Liver (tissue), 9 donors: ENCODE data around the gene FEM1C. TPM values are rescaled to one million over a fixed set of nuclear protein-coding genes. Genes with fewer than 3 reads are reported as not detected.
"Not testable (repeated sequence)": the region's sequence is repeated elsewhere in the genome, so short reads cannot be mapped to it uniquely, and the experiment has no call there.

ENCODE experiments used
- DNase-seq: peaks from one replicate; pipeline ENCODE4 v3.0.0-alpha.2; 2017; ENCODE audit warnings: low spot score
- H3K27ac ChIP-seq, 2 donors: one replicate each; pipeline ENCODE4 v1.7.0; 2013; ENCODE audit warnings: inconsistent platforms in 2 of 2, low read length in 2 of 2, control low read depth in 1 of 2, low read depth in 1 of 2, mild to moderate bottlenecking in 1 of 2
- H3K27me3 ChIP-seq, 4 donors: one replicate each; pipeline versions ENCODE4 v1.6.1 to v1.7.0; 2013; ENCODE audit warnings: low read length in 3 of 4, inconsistent platforms in 1 of 4, mild to moderate bottlenecking in 1 of 4, moderate library complexity in 1 of 4; ENCODE audit not compliant: control insufficient read depth in 4 of 4, insufficient read depth in 4 of 4
- H3K36me3 ChIP-seq, 4 donors: one replicate each; pipeline versions ENCODE4 v1.6.1 to v1.7.0; 2013; ENCODE audit warnings: low read length in 3 of 4, mild to moderate bottlenecking in 3 of 4, low read depth in 1 of 4, moderate library complexity in 1 of 4; ENCODE audit not compliant: control insufficient read depth in 4 of 4, insufficient read depth in 3 of 4
- H3K4me1 ChIP-seq, 4 donors: one replicate each; pipeline versions ENCODE4 v1.6.1 to v1.7.0; 2013; ENCODE audit warnings: low read length in 3 of 4, mild to moderate bottlenecking in 3 of 4, moderate library complexity in 1 of 4; ENCODE audit not compliant: control insufficient read depth in 4 of 4, insufficient read depth in 4 of 4
- H3K4me3 ChIP-seq, 3 donors: one replicate each; pipeline versions ENCODE4 v1.6.1 to v1.7.0; 2013; ENCODE audit warnings: low read length in 3 of 3, control low read depth in 1 of 3, low read depth in 1 of 3, mild to moderate bottlenecking in 1 of 3
- H3K9ac ChIP-seq, 2 donors: one replicate each; pipeline ENCODE4 v1.7.0; 2013; ENCODE audit warnings: low read length in 2 of 2, mild to moderate bottlenecking in 2 of 2, moderate library complexity in 2 of 2, control low read depth in 1 of 2, low read depth in 1 of 2
- H3K9me3 ChIP-seq, 4 donors: one replicate each; pipeline versions ENCODE4 v1.6.1 to v1.7.0; 2013; ENCODE audit warnings: low read length in 3 of 4; ENCODE audit not compliant: control insufficient read depth in 4 of 4
- FOXA1 ChIP-seq: IDR thresholded peaks from 2 replicates; pipeline ENCODE4 v1.6.1; 2016; ENCODE audit warnings: antibody characterized with exemption
- GABPA ChIP-seq, 2 donors: IDR thresholded peaks in 1 of 2; conservative IDR thresholded peaks in 1 of 2; 2 replicates each; pipeline ENCODE4 v1.6.1; 2016; ENCODE audit warnings: antibody characterized with exemption in 2 of 2, mild to moderate bottlenecking in 1 of 2, moderate library complexity in 1 of 2
- HNF4A ChIP-seq, 2 donors: conservative IDR thresholded peaks; 2 replicates each; pipeline ENCODE4 v1.6.1; 2016; ENCODE audit warnings: antibody characterized with exemption in 2 of 2, mild to moderate bottlenecking in 2 of 2
- HNF4G ChIP-seq: IDR thresholded peaks from 2 replicates; pipeline ENCODE4 v1.6.1; 2016; ENCODE audit warnings: antibody characterized with exemption
- JUND ChIP-seq, 2 donors: IDR thresholded peaks; 2 replicates each; pipeline ENCODE4 v1.6.1; 2016; ENCODE audit warnings: antibody characterized with exemption in 2 of 2
- SP1 ChIP-seq: IDR thresholded peaks from 2 replicates; pipeline ENCODE4 v1.6.1; 2018; ENCODE audit warnings: antibody characterized with exemption, mild to moderate bottlenecking
- TAF1 ChIP-seq: conservative IDR thresholded peaks from 2 replicates; pipeline ENCODE4 v1.6.1; 2016; ENCODE audit warnings: antibody characterized with exemption, mild to moderate bottlenecking
- YY1 ChIP-seq: IDR thresholded peaks from 2 replicates; pipeline ENCODE4 v1.6.1; 2016; ENCODE audit warnings: antibody characterized with exemption, mild to moderate bottlenecking
- WGBS: extraction: QIAGEN DNeasy Blood & Tissue Kit; methylation state at CpG from one replicate; pipeline ENCODE4 v1.1.7; 2013; 5-methylcytosine and 5-hydroxymethylcytosine counted together
- polyA plus RNA-seq, 2 donors: library from polyadenylated mRNA; stranded (reverse) in 1 of 2; unstranded in 1 of 2; fragments of 200-250 nt in 1 of 2; fragments of >200 nt in 1 of 2; fragmentation: Nextera tagmentation in 1 of 2; extraction: Ambion mirVana in 1 of 2; gene quantifications; one replicate each; pipeline versions ENCODE4 v1.2.1 to v1.2.3, GENCODE V29; 2013 to 2015
- total RNA-seq, 2 donors: library from RNA; depleted of rRNA; stranded (reverse); fragments of >200 nt; gene quantifications; one replicate each; pipeline ENCODE4 v1.2.3, GENCODE V29; 2014
- TF ChIP-seq, protein P1 (sequence below): IDR thresholded peaks from 2 replicates; pipeline ENCODE4 v1.6.1; 2016; ENCODE audit warnings: antibody characterized with exemption
- TF ChIP-seq, protein P2 (sequence below): IDR thresholded peaks from 2 replicates; pipeline ENCODE4 v1.6.1; 2016; ENCODE audit warnings: antibody characterized with exemption
- TF ChIP-seq, protein P3 (sequence below): fragments of 150-350 bp; IDR thresholded peaks from 2 replicates; pipeline ENCODE4 v1.5.1; 2017; ENCODE audit warnings: improper control_type of control experiment, low read depth, low read length; ENCODE audit not compliant: missing input control
- donor health status: healthy.
- donor health status: healthy.
- donor health status: healthy.
- donor health status: healthy.
- donor health status: healthy.

The FEM1C gene
- total and polyA plus RNA-seq, 4 donors = 3.4 to 14.3 (median 8.8) TPM

DNA sequence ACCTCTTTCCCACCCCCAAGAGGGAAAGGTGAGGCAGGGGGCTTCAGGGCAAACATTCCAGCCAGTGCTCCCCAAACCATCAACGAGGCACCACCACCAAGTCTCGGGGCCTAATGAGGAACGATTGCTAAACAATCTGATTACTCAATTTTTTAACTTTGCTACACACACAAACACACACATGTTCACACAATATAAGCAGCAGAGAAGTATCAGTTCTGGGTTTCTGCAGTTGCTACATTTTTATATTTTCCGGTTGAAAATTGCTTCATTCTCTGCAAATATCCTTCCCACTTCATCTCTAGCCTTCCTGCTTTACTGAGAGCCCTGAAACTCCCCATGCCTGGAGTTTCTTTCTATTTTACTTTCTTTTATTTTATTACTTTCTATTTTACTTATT, 60.2 kb downstream of the FEM1C start:
- WGBS = 64% methylated on average over 4 of the region's 4 CpGs
- H3K4me1 ChIP-seq = no peaks in the 10 kb centered on the region
- no peaks in the 10 kb centered on the region for H3K9me3 ChIP-seq
- H3K9ac ChIP-seq = no peak overlapping the region
- H3K27me3 ChIP-seq = no peaks in the 10 kb centered on the region
- TF ChIP-seq TAF1 (no peak), HNF4A (conservative IDR thresholded peaks at IDR 0.05) (no peak), SP1 (no peak), YY1 (no peak), GABPA (IDR thresholded peaks at IDR 0.05 in 1 of 2, conservative IDR thresholded peaks at IDR 0.05 in 1 of 2) (no peak), FOXA1 (no peak), JUND (IDR thresholded peaks at IDR 0.05) (no peak)
- TF ChIP-seq, protein P1, sequence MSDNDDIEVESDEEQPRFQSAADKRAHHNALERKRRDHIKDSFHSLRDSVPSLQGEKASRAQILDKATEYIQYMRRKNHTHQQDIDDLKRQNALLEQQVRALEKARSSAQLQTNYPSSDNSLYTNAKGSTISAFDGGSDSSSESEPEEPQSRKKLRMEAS = no peak
- TF ChIP-seq, protein P2, sequence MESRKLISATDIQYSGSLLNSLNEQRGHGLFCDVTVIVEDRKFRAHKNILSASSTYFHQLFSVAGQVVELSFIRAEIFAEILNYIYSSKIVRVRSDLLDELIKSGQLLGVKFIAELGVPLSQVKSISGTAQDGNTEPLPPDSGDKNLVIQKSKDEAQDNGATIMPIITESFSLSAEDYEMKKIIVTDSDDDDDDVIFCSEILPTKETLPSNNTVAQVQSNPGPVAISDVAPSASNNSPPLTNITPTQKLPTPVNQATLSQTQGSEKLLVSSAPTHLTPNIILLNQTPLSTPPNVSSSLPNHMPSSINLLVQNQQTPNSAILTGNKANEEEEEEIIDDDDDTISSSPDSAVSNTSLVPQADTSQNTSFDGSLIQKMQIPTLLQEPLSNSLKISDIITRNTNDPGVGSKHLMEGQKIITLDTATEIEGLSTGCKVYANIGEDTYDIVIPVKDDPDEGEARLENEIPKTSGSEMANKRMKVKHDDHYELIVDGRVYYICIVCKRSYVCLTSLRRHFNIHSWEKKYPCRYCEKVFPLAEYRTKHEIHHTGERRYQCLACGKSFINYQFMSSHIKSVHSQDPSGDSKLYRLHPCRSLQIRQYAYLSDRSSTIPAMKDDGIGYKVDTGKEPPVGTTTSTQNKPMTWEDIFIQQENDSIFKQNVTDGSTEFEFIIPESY = no peak
- no peak overlapping the region for H3K27ac ChIP-seq
- H3K36me3 ChIP-seq = no peaks in the 10 kb centered on the region
- H3K4me3 ChIP-seq = no peak overlapping the region
- no peak for DNase-seq

DNA sequence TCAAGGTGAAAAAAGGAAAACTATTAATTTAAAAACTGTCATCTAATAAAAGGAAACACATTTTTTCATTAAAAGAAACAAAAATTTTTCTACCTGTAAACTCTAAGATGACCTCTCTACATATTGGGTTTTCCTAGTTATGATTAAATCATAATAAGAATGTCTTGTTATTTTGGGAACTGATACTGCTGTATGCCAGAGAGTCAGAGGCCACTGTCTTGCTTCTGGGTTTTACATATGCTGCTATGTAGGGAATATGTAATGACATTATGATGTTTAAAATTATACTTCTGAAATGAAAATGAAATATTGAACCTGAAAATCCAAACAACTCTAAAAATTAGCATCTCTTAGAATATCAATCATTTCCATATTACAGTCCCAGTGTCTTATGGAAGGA, 63.7 kb downstream of the FEM1C start:
- Histone ChIP-seq H3K27ac (no peak overlapping the region), H3K4me1 (no peaks in the 10 kb centered on the region), H3K36me3 (no peaks in the 10 kb centered on the region), H3K9ac (no peak overlapping the region), H3K27me3 (no peaks in the 10 kb centered on the region), H3K4me3 (no peak overlapping the region), H3K9me3 (no peaks in the 10 kb centered on the region)
- TF ChIP-seq, protein P3, sequence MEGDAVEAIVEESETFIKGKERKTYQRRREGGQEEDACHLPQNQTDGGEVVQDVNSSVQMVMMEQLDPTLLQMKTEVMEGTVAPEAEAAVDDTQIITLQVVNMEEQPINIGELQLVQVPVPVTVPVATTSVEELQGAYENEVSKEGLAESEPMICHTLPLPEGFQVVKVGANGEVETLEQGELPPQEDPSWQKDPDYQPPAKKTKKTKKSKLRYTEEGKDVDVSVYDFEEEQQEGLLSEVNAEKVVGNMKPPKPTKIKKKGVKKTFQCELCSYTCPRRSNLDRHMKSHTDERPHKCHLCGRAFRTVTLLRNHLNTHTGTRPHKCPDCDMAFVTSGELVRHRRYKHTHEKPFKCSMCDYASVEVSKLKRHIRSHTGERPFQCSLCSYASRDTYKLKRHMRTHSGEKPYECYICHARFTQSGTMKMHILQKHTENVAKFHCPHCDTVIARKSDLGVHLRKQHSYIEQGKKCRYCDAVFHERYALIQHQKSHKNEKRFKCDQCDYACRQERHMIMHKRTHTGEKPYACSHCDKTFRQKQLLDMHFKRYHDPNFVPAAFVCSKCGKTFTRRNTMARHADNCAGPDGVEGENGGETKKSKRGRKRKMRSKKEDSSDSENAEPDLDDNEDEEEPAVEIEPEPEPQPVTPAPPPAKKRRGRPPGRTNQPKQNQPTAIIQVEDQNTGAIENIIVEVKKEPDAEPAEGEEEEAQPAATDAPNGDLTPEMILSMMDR = no peak
- no peak for TF ChIP-seq HNF4G
- no peak for TF ChIP-seq JUND (IDR thresholded peaks at IDR 0.05)
- no peak for TF ChIP-seq YY1
- TF ChIP-seq HNF4A (conservative IDR thresholded peaks at IDR 0.05) = no peak
- no peak for DNase-seq

DNA sequence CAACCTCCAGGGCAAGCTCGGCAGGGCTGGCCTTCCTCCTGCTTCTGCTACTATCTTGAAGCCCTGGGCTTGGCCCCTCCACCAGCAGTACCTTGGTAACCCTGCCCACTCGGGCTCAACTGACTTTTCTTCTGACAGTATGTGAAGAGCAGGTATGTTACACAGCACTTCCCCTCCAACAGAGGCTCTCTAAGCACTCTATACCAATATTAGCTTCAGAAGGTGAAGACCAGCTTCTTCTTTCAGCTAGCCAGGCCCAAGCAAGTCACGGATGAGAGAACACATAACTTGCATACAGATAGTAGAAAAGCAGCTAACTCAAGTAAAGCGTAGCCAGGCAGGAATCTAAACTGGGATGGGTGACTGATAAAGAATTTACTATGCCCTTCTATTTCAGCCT, 64.3 kb downstream of the FEM1C start:
- Histone ChIP-seq H3K9me3 (no peaks in the 10 kb centered on the region), H3K9ac (no peak overlapping the region), H3K27ac (no peak overlapping the region), H3K4me3 (no peak overlapping the region), H3K4me1 (no peaks in the 10 kb centered on the region), H3K27me3 (no peaks in the 10 kb centered on the region), H3K36me3 (no peaks in the 10 kb centered on the region)
- 72% methylated on average over 4 of the region's 4 CpGs for WGBS
- no peak for TF ChIP-seq SP1
- no peak for DNase-seq

DNA sequence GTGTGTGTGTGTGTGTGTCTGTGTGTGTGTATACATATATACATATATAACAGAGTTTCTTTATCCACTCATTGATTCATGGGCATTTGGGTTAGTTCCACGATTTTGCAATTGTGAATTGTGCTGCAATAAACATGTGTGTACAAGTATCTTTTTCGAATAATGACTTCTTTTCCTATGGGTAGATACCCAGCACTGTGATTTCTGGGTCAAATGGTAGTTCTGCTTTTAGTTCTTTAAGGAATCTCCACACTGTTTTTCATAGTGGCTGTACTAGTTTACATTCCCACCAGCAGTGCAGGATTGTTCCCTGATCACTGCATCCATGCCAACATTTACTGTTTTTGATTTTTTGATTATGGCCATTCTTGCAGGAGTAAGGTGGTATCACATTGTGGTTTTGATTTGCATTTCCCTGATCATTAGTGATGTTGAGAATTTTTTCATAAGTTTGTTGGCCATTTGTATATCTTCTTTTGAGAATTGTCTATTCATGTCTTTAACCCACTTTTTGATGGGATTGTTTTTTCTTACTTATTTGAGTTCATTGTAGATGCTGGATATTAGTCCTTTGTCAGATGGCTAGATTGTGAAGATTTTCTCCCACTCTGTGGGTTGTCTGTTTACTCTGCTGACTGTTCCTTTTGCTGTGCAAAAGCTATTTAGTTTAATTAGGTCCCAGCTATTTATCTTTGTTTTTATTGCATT, 65.3 kb downstream of the FEM1C start:
- H3K36me3 ChIP-seq, H3K9me3 ChIP-seq, DNase-seq, H3K27ac ChIP-seq, H3K4me1 ChIP-seq, H3K4me3 ChIP-seq, H3K9ac ChIP-seq, H3K27me3 ChIP-seq: not testable (repeated sequence)
- 66% methylated on average over 2 of the region's 2 CpGs for WGBS
